CD4-positive, alpha-beta T cell treated with Interleukin-1 beta for 1 hour (primary cell): ENCODE data around the gene PLA2R1.

Experiments
- DNase-seq, 2 donors: peaks; one replicate each; pipeline ENCODE4 v3.0.0-alpha.2; 2020 to 2022

PLA2R1 gene

DNA sequence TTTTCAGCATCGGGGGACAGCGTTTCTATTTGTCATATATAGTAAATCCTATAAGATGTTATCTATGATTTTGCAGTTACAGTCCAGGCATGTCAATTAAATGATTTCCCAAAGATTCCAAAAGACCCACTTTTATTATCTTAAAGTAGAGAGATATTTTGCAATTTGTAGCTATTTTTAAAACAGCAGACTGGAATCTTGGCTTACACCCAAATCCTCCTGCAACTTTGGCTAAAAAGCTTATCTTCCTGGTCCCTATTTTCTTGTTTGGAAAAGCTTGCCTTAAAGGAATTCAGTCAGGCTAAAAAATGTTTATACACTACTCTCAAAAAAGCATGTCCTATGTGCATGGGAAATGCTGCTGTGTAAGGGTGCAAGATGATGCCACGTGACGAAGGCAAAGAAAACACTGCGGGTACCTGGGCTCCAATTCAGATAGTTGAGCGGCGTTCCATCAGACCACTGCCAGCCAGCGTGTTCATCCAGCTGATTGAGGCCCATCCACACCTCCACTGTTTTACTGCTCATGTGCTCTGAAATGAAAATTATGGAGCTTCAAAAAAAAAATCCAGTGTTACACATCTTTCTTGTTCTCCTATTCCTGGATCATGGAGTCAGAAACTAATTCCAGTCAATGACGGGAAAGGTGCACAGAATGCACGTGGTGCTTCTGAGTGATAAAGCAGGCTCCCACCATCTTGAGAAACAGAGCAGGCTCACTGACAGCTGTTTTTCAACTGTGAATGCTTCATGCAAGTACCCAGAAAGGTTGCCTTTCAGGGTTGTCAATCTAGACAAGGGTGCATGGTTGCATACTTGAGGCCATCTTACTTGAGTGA lies 33.8 kb downstream of the PLA2R1 start:
- DNase-seq: no peak

DNA sequence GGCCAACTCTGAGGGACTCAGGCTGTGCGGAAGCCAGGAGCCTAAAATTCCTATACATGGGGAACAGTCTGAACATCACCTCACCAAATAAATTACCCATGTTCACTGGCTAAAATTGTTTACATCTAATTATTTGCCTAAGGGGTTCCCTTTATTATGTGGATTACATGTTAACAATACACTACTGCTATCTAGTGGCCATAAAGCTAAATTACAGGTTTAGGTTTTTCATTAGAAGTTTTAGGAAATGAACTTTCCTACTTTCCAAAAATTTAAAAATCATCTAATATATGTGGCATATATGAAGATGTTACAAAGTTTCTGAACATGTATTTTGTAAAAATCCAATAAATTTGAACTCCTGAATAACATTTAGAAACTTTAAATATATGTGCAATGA lies 40.3 kb downstream of the PLA2R1 start:
- DNase-seq: no peak

DNA sequence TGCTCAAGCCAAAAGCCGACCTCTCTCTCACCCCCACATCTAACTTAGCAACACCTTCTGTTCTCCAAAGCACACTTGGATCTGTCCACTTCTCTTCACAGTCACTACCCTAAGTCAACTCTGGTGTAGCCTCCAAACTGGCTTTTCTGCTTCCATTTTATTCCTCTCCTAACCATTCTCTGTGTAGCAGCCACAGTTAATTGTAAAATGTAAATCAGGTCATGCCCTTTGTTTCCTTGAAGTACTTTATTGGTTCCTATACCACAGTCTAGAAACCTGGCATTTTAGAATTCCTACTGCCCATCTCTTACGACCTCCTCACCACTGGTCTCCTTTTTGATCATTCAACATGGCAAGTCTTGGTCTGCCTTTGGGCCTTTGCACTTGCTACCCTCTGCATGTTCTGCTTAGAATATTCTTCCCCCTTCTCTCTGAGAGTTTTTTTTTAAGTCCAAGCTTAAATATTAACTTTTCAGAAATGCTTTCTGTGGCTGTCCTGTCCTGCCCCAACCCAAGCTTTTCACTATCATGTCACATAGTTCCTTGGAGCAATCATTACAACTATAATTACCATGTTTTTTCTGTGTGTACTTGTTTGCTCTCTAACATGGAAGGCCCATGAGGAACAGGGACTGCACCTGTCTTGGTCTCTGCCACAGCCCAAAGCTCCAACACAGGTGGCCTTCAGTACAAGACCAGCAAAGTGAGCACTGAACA lies 42.9 kb downstream of the PLA2R1 start:
- no peak for DNase-seq

DNA sequence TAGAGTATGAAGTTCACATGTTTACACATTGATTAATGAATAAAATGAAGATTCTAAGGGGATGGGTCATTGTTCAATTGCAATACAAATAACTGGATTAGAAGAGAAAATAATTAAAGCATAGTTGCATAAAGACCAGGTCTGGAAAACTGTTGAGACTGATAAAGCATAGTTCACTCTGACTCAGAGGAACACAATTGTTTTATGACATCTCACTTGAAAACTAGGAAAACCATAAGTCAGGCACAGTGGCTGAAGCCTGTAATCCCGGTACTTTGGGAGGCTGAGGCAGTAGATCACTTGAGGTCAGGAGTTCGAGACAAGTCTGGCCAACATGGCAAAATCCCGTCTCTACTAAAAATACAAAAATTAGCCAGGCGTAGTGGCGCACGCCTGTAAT lies 46.7 kb downstream of the PLA2R1 start:
- no peak for DNase-seq

DNA sequence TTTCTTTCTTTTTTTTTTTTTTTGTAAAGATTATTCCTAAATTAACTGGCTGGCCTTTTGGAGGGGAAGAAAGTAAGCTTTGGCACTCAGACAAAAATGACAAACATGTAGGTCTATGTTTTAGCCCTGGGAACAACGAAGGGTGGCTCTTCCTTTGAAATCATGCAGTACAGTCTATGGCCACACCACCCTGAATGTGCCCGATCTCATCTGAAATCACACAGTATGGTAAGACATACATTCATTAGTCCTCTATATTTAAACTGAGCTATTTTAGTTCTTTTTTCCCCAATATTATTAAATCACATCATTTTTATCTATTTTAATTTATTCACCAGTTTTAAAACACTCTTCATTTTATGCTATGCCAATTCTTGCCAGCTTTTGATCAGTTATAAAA lies 48.2 kb downstream of the PLA2R1 start:
- DNase-seq: no peak

DNA sequence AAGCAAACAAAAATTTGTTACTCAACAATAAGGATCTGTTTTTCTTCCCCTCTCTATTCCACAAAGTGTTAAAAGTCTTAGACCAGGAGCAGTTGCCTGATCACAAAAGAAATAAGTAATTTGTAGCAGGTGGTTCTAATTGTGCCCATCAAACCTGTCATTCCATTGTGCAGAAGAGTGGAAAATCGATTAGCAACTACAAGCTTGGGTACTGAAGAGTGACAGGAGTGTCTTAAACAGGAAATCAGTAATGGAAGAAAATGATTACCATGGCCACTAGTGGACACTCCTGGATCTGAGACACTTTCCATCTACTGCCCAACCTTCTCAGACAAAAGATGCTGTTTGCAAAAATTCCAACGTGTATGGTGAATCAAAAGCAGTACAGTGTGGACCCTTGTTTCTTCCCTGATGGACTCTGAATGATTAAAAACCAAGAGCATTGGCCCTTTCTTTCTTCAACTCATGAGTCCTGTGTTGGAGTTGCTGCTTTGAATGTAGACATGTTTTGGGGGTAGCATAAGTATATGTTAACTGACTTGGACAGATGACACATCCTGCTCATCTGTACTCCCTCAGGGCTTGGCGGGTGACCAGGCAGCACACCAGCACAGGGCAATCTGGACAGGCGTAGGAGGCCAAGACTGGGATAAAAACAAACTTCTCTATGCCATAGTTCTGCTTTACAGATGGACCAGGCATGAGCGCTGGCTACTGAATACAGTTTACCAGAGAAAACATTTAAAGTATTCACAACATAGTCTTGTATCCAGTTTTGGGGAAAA lies 51.9 kb downstream of the PLA2R1 start:
- no peak for DNase-seq

DNA sequence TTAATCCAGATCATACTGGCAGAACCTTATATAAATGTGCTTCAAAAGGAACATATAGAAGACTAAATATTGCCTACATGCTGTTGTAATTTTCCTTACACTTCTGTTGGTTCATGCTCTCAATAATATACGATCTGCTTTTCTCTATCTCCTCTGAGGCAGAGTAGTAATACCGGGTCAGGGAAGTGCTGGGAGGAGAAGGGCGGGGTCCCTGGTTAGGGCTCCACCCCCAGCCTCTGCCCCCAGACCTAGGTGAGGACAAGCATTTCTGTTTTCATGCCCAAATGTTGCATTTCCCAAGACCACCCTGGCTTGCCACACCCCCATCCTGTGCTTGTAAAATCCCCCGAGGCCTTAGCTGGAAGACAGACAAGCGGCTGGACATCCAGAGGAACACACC lies 55.3 kb downstream of the PLA2R1 start:
- no peak for DNase-seq

DNA sequence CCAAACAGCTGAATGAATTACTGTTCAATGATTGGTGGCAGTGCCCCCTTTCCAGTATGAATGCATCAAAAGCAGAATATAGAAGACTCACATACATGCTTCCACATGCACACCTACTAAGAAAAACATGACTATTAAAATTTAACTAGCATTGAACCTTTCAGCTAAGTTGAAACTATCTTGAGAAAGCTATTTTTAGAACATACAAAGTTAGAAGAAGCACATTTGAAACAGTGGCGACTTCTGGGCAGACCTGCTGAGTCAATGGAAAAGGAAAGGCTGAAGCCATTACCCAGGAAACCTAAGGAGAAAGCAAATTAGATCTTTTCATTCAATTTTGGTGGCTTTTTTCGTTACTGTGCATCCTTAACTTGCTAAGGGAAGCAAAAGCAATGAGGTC lies 55.9 kb downstream of the PLA2R1 start:
- no peak for DNase-seq

DNA sequence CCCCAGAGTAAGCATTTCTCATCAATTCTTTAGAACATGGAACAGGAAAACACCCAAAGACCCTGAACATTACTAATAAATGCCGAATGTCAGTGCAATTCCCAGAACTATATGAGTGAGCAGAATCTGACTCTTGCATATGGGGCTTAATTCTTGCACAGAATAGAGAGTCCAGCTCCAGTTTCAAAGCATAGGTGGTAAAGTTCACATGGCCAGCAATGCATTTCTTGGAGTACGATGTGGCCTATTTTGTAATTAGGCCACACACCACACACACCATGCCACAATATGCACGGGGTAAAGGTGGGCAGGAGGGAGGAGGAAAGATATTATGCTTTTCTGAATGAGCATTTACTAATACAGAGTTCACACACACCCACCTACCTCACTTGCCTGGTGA lies 56.5 kb downstream of the PLA2R1 start:
- DNase-seq: no peak

DNA sequence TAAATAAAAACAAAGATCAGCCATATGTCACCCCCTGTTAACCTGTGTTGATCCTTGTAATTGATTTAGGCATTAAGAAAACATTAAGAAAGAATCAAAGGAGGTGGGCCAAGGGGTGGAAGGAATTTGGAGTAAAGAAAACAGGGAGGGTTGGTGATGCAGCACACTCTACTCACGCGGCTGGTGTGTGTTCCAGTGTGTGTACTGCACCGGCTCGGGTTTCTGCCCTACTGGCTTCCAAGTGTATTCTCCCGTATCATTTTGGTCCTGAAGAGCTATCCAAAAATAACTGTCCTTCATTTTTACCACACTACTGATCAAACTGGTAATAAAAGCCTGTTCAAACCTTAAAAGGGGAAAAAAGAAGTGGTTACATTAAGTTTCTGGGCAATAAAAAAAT lies 56.9 kb downstream of the PLA2R1 start:
- DNase-seq: no peak

DNA sequence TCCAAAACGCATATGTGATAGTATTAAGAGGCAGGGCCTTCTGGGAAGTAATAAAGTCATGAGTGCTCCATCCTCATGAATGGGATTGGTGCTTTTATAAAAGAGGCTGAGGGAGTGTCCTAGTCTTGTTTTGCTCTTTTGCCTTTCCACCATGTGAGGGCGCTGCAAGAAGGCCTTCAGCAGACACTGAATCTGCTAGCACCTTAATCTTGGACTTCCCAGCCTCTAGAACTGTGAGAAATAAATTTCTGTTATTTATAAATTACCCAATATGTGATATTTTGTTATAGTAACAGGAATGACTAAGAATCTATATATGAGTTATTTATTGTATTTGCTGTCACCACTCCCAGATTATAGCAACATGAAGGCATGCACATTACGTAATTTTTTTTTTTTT lies 63.5 kb downstream of the PLA2R1 start:
- no peak for DNase-seq

DNA sequence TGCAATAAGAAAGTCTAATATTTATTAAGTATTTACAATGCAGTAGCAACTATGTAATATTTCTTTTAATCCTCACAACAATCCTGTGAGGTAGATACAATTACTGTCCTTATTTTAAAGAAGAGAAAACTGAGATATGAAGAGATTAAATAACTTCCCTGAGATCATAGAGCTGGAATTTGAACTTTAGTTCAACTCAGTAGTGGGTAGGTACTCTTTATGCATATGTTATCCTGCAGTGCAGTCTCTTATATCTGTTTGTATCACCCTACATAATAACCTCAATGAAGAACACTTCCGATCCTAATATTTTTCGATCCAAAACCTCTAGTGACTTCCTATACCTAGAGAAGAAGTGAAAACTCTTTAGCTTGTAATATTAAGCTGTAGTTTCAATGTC lies 64.2 kb downstream of the PLA2R1 start:
- DNase-seq: no peak

DNA sequence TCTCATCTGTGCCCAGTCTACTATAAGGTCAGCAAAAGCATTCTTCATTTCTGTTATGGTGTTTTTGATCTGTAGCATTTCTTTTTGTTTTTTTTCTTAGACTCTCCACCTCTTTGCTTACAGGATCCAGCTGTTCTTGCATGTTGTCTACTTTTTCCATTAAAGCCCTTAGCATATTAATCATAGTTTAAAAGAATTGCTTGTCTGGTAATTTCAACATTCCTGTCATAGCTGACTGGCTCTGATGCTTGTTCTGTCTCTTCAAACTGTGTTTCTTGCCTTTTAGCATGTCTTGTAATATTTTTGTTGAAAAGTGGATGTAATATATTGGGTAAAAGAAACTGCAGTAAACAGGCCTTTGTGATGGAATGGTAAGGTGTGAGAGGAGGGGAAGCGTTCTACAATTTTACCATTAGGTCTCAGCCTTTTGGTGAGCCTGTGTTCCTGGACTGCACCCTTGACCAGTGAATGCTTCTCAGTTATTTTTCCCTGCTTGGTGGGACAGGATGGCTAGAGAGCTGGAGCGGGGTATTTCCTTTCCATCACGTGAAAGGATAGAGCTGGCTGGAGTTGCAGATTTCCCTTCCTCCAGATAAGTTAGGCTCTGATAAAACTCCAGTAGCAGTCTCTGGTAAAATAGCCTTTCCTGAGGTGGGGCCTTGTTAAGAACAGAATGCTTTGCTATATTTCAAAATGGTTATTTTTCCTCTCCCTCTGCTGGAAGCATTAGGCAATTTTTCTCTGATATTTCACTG lies 65.4 kb downstream of the PLA2R1 start:
- no peak for DNase-seq

DNA sequence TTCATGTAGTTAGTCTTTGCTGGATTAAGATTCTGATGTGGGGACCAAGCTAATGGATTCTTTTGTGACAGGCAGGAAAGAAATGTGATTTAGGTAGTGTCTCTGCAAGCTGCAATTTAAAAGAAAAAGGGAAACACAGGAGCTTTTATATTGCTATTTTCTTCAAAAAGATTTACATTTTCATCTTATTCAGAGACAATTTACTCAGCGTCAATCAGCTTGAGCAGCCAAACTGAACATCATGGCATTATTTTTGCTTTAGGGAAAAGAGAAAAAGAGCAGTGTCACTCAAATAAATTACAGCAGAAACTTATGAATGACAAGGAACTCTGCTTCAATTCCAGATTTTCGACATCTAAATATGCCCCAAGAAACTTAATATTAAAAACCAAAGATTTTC lies 67.4 kb downstream of the PLA2R1 start:
- no peak for DNase-seq

DNA sequence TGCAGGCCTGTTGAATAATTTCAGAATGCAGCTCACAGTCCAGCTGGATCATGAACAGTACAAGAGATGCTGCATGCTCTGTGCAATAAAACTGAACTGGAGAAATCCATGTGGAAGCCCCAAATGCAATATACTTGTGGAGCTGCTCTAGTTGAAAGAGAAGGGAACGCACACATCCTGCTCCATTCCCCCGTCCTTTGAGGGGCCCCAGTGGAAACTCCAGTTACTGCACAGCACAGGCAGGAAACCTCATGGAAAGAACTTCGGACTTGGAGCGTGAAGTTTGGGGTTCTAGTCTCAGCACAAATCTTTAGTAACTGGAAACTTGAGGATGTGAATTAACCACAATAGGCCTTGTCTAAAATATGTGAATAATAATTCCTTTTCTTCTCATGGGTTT lies 73.2 kb downstream of the PLA2R1 start:
- DNase-seq: no peak

DNA sequence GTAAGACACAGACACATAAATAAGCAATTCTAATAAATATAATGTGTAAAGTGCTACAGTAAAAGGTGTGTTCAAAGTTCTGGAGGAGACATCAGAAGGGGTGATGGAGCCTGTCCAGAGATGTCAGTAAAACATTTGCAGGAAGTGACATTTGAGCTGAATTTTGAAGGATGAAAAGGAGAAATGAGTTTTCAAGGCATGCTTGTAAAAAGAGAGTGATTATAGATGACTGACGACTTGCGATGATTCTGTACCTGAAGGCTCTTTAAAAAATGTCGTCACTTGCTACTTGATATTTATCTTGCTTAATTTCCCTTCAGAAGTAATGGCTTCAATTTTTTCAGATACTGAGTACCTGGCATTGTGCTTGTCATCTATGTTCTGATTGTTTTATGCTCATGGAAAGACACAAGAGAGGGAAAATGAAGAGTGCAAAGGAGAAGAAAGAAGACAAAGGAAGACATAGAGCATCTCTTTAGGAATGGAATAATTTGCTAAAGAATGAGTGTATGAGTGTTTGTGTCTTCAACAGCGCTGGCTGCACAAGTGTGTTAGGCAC lies 73.9 kb downstream of the PLA2R1 start:
- DNase-seq: no peak

DNA sequence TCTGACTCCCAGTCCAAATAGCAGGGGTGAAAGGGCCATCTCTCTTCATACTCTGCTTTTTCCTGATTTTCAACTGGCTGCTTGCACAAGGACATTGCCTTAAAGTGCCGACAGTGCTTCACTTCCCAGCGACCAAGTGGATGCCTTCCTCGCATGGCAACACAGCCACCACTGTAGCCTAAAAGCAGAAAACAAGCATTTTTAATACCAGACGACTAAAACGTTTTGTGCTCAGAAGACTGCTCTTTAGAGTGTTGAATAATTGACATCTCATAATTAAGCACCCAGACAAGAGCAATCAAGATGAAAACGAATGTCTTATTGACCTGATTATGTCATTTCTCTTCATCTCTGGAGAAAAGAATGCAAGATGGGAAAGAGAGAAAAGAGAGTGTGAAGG lies 75.2 kb downstream of the PLA2R1 start:
- no peak for DNase-seq

DNA sequence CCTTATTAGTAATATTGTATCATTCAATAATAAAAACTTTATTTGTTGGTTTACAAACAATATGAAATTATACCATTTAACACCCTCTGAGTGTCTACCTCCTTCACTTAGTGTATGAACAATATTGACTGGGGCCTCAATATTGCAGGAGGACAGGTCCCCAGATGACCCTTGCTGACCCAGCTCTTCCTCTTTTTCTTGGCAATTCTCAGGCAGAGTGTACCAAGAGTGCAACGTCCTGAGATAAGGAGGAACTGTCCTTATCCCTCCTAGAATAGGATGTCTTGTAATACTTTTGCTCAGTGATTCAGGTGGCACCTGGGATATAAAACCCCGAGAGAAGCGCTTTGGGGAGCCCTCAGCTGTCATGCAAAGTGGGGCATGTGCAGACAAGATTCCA lies 76.8 kb downstream of the PLA2R1 start:
- DNase-seq: no peak

DNA sequence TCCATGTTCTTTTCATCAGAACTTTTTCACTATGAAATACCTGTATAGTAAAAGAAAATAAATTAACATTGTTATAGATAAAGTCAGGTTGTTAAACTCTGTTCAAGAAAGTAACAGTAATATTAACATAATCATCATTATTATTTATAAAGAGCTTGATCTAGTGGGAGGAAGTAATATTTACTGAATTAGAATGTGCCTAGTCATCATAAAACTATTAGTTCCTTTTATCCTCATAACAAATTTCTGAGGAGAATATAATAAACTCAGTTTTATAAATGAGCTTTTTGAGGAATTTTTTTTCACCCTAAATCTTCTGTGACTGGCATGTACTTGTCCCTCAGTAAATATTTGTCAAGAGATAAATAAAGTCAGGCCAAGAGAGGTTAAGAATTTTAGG lies 78.4 kb downstream of the PLA2R1 start:
- no peak for DNase-seq

DNA sequence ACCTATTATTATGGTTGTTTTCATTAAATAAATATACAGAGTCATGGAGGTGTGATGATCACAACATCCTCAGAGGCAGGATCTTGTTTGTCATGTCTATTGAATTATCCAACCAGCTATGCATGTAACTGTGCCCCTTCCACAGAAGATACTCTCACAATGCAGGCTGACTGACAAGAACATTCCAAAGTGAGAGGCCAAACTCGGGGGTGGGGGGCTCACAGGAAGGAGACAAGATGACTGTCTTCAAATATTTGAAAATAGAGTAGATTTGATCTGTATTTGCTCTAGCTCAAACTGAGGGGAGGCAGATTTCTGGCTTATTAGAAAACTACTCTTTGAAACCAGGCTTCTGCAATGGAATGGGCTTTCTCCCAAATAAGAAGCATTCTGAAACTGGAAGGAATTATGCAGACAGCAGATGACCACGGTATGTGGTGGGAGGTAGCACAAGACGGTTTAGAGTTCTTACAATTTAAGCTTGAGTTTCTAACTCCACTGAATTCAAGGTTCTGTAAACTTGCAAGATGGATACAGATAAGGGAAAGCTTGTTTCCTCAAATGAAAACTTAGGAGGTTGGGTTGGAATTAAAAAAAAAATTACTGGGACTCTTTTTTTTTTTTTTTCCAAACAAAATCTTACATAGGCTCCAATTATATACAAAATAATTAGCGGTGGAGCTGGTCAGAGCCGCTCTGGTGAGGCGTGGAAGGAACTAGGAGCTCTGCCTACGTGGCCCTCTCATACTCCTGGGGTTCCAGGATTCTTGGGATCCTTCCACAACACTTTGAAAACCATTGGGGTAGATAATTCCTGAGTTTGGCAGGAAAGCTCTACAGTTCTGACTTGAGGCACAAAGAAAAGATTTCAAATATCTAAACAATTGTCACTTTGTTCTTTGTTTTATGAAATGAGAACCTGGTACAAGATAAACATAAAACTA lies 79.3 kb downstream of the PLA2R1 start:
- DNase-seq: no peak

DNA sequence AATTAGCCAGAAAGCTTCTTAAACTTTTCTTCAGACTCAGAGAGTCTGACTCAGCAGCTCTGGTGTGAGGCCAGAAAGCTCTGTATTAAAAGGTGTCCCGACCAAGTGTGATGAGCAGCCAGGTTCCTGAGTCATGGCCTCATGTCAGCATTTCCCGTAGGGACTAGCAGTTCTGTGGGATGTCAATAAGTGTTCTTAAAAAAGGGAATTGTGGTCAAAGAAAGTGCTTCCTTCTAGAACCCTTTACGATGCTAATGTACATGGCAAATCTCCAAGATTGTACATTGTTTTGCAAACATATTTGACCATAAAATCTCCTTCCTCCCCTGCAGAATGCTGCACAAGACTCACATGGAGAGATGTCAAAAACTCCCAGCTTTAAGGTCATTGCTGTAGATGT lies 80.1 kb downstream of the PLA2R1 start:
- no peak for DNase-seq
